HL-60 (cell line): ENCODE measurements around the gene SCD.

Experiments
- CTCF ChIP-seq: IDR thresholded peaks from one replicate; pipeline ENCODE4 v1.5.1; 2011; ENCODE audit warnings: low read length, control low read depth, inconsistent platforms; ENCODE audit not compliant: insufficient read depth
- GABPA ChIP-seq: IDR thresholded peaks from 2 replicates; pipeline ENCODE4 v1.6.1; 2012; ENCODE audit warnings: low read depth
- POLR2AphosphoS5 ChIP-seq: IDR thresholded peaks from 2 replicates; pipeline ENCODE4 v1.6.1; 2012; ENCODE audit warnings: low read depth
- REST ChIP-seq: IDR thresholded peaks from 2 replicates; pipeline ENCODE4 v1.6.1; 2012; ENCODE audit warnings: low read depth; ENCODE audit not compliant: insufficient replicate concordance

- no peak for TF ChIP-seq POLR2AphosphoS5
- no peak for TF ChIP-seq CTCF
- TF ChIP-seq REST = no peak
- no peak for TF ChIP-seq GABPA
These were observed 1.4 kb downstream of the SCD start for GRCh38 chr10:100348389-100348927.
